ENCODE results near the gene PHF24. TPM values are rescaled to one million over a fixed set of nuclear protein-coding genes. Genes with fewer than 3 reads are reported as not detected.

PHF24 gene
- total and polyA plus RNA-seq, 2 of the 4 experiments (the other 2 are of a cell fraction), result 0.02 TPM; not detected in 1

DNA sequence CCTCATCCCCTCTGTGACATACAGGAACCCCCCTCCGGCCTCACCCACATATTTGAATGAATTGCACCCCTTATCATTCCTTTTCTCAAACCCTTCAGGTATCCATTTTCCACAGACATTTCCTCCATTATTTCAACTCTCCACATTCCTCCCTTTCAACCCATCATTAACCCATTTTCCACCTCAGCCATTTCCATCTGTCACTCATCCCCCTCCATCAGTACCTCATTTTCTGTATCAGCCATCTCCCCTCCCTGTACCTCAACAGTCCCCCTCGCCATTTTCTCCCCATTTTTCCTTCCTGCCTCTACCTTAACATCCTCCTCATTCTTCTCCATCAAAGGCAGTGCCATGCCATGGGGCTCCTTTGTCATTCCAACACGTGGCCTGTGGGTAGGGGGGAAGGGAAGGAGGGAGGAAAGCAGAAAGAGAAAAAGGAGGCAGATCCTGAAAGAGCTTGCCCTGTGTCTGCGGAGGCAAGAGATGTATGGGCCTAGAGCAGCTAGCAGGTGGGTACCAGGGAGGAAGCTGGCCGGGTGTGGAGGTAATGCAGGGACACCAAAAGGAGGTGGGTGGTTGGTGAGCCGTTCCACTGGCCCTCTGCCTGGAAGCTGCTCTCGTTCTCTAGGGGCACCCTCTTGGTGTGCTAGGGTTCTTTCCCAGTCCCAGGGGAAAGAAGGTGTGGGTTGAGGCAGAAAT, 33.0 kb downstream of the PHF24 start:
- H3K36me3 ChIP-seq (ENCODE audit: control insufficient read depth, insufficient read depth, low read length), result peaks cover 2% of the 10 kb centered on the region; the same call in 1 of the 2 replicates
- WGBS, 2 experiments (ENCODE audit: extremely low coverage in 2 of 2, insufficient read length in 1 of 2), result 83% methylated on average over 1 of the region's 7 CpGs; no CpG with 5 or more reads in 1 of the 2 experiments
- H2BK15ac ChIP-seq (ENCODE audit: low read depth, low read length), result peak overlapping the region; percentile 37; the same call in 1 of the 3 replicates
- ATAC-seq (ENCODE audit: low read depth), result no peak
- in situ Hi-C loops (cut with MboI; ENCODE audit: low sequenced_read_pairs) (no loop called here), dilution Hi-C loops (cut with HindIII; ENCODE audit: low sequenced_read_pairs, unreplicated experiment) (no loop called here), intact Hi-C loops (cut with micrococcal nuclease) (no loop called here)
- peaks cover 7 to 53% of the 10 kb centered on the region in 2 experiments; a peak in 3 of 4 replicates for H3K79me1 ChIP-seq (ENCODE audit: low read depth in 1 of 2, low read length in 2 of 2)
- no TSS peak for BruUV-seq (replicated peaks)
- H4K91ac ChIP-seq (ENCODE audit: insufficient read depth, low read depth, low read length), result no peak overlapping the region
- H3K14ac ChIP-seq (replicated peaks; ENCODE audit: low read depth, low read length), result peak overlapping the region; percentile 26; the same call in 1 of the 2 replicates
- H3K4me2 ChIP-seq (ENCODE audit: low read depth, low read length), result peak overlapping the region; percentile 11; the same call in 1 of the 2 replicates
- ChIA-PET POLR2A (ENCODE audit: unreplicated experiment) (interaction anchor here (0.6 kb wide), 1 partner anchor 78 kb away, joined by 3 read pairs; no protein-coding TSS in a partner anchor), CTCF (no interaction called here)
- 0 out of 2 replicates have a peak overlapping the region, but pooled peaks have one; percentile 48 for H3K23ac ChIP-seq (ENCODE audit: low read depth, low read length)
- no peaks in the 10 kb centered on the region for H3K9me3 ChIP-seq (ENCODE audit: control insufficient read depth, insufficient read depth, low read length)
- H2BK20ac ChIP-seq (ENCODE audit: low read depth, low read length), result 0 out of 2 replicates have a peak overlapping the region, but pooled peaks have one; percentile 12
- H2BK120ac ChIP-seq (ENCODE audit: low read depth, low read length), result peak overlapping the region; percentile 10; the same call in 1 of the 2 replicates
- peak overlapping the region; percentile 59 for H2AK5ac ChIP-seq (ENCODE audit: low read depth, low read length)
- no peak overlapping the region for H3K56ac ChIP-seq (ENCODE audit: extremely low read depth, insufficient read depth, low read length)
- H2BK5ac ChIP-seq (ENCODE audit: low read depth, low read length, poor library complexity, severe bottlenecking), result peak overlapping the region; percentile 13
- no peak overlapping the region for H3K9ac ChIP-seq (ENCODE audit: low read depth, low read length)
- H2AK9ac ChIP-seq (replicated peaks; ENCODE audit: low read depth, low read length, poor library complexity), result peak overlapping the region; percentile 79
- H3K4me3 ChIP-seq (ENCODE audit: insufficient read depth, low read depth, low read length), result no peak overlapping the region
- H3K18ac ChIP-seq (ENCODE audit: low read depth, low read length), result no peak overlapping the region
- no peak for TF ChIP-seq POLR2A (IDR thresholded peaks at IDR 0.05; ENCODE audit: low read depth, low read length)
- no peak for TF ChIP-seq MAFK (IDR thresholded peaks at IDR 0.05; ENCODE audit: low read depth, low read length)
- TF ChIP-seq USF2 (IDR thresholded peaks at IDR 0.05; ENCODE audit: low read depth, low read length), result peak; percentile 17; the same call in 1 of the 2 replicates
- no peak for TF ChIP-seq RAD21 (IDR thresholded peaks at IDR 0.05; ENCODE audit: low read length)
- 0 out of 4 replicates have a peak overlapping the region, but pooled peaks of 1 of the 2 experiments have one; percentile 6 for H4K8ac ChIP-seq (ENCODE audit: low read depth in 2 of 2, low read length in 2 of 2)
- no peak overlapping the region for H3K27ac ChIP-seq (ENCODE audit: insufficient read depth, low read length)
- H3K4ac ChIP-seq (ENCODE audit: low read depth, low read length), result peak overlapping the region; percentile 43
- DNase-seq, result no peak
- no peak overlapping the region for H4K5ac ChIP-seq (ENCODE audit: low read depth, low read length)
- H3K27me3 ChIP-seq (ENCODE audit: control insufficient read depth, insufficient read depth, low read length), result no peaks in the 10 kb centered on the region
- H3K4me1 ChIP-seq (ENCODE audit: control insufficient read depth, insufficient read depth, low read length), result peaks cover 43% of the 10 kb centered on the region
- H2AFZ ChIP-seq (replicated peaks; ENCODE audit: low read length, poor library complexity), result peak overlapping the region; percentile 29
- no peaks in the 10 kb centered on the region for H4K20me1 ChIP-seq (ENCODE audit: insufficient read depth, low read length)
- H3K9me1 ChIP-seq (ENCODE audit: insufficient read depth, low read length), result peaks cover 37% of the 10 kb centered on the region
